Activated CD8-positive, alpha-beta memory T cell treated with anti-CD3 and anti-CD28 coated beads for 48 hours (primary cell): ENCODE measurements around the gene TPM3.
"Not testable (repeated sequence)": the region's sequence is repeated elsewhere in the genome, so short reads cannot be mapped to it uniquely, and the experiment has no call there.

Experiments used
- DNase-seq, 3 experiments: peaks; one replicate each; pipeline ENCODE4 v3.0.0-alpha.2; 2020; ENCODE audit warnings: low read depth in 2 of 3, low spot score in 2 of 3

TPM3 gene

DNA sequence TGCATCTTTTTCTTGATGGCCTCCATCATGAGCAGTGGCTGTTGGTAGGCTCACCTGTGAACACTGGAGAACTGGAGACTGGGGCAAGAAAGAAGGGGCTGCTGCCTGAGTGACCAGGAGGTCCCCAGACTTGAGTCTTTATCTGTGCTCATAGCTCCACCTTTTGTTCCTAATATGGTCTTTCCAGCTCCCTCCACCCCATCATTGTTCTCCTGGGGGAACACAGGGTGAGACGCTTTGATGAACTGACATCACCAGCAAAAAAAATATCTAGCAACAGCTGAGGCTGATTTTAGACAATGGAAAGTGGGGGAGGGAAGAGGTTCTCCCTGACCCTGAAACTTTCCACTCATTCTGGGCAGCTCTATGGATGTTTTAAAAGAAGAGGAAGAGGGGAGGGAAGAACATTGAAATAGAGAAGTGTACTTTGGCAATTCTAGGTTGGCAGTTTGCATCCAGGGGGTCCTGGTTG, at the start of gene TPM3:
TSS of gene TPM3 (minus strand) at position 111 of the 472 bp plus-strand sequence. CDS start at position 29, 82 bp downstream.
- DNase-seq: no peak

- no peak for DNase-seq
Measured at GRCh38 chr1:154240294-154240833, 48.5 kb upstream of the TPM3 start.

DNA sequence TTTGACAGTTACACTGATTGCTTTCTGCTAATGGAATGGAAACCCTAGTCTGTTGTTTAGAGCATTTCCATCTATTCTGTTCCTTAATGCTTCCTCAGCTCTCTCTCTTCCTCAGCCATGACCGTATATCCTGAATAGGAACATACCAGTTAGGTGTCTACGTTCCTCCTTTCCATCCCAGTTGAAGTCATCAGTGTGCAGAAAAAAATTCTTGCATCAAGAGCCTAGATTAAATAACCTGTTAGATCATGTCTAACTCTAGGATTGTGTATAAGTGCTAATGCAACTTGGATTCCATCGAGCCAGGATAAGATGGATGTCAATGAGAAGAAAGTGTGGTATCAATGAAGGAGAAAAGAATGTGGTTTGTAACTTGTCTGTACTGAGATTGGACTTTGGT, 47.6 kb upstream of the TPM3 start:
- DNase-seq: no peak

DNA sequence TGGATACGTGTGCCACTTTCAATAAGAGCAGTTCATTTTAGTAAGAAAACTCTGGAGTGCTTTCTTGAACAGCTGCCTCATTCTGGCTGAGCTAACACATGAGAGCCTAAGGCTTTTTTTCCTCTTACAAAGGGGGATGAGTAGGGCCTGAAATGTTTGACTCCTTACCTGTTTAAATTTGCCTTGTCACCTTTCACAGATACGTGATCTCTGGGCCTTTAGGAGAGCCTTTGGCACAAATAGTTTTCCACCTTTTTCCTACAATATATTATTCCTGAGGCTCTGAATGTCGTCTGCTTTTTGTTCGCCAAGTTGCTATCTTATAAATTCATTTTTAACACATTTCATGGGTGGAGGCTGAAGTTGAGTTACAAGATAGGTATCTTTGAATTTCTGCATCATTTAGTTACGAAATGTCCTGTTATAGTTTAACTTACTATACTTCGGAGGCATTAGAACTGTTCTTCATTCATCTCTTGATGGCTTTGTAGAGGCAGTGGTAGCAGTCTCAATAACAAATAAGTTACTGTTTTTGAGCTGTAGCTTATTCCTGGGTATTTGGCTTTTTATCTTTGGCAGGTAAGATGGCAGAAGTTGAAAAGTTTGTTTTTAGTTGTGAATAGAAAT, 46.1 kb upstream of the TPM3 start:
- no peak for DNase-seq

GRCh38 chr1:154237435-154237834, 45.5 kb upstream of the TPM3 start:
- DNase-seq: no peak

- DNase-seq: no peak
Measured at GRCh38 chr1:154236855-154237254, 45.0 kb upstream of the TPM3 start.

DNA sequence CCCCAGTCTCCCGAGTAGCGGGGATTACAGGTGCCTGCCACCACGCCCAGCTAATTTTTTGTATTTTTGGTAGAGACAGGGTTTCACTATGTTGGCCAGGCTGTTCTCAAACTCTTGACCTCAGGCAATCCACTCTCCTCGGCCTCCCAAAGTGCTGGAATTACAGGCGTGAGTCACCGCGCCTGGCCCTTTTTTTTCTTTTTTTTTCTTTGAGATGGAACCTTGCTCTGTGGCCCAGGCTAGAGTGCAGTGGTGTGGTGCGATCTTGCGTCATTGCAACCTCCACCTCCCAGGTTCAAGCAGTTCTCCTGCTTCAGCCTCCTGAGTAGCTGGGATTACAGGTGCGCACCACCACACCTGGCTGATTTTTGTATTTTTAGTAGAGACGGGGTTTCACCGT, 41.2 kb upstream of the TPM3 start:
- not testable (repeated sequence) for DNase-seq

DNA sequence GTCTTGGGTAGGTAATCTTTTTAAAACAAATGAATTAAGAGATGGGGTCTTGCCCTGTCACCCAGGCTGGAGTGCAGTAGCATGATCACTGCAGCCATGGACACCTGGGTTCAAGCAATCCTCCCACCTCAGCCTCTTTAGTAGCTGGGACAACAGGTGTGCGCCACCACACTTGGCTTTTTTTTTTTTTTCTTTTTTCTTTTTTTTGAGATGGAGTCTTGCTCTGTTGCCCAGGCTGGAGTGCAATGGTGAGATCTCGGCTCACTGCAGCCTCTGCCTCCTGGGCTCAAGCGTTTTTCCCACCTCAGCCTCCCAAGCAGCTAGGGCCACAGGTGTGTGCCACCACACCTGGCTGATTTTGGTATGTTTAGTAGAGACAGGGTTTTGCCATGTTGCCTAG, 39.2 kb upstream of the TPM3 start:
- not testable (repeated sequence) for DNase-seq

GRCh38 chr1:154225370-154225769, 33.5 kb upstream of the TPM3 start:
- no peak for DNase-seq

- no peak for DNase-seq
Measured at GRCh38 chr1:154223621-154224020, 31.7 kb upstream of the TPM3 start.

- DNase-seq: no peak
Measured at GRCh38 chr1:154222918-154223317, 31.0 kb upstream of the TPM3 start.

GRCh38 chr1:154222518-154222917, 30.6 kb upstream of the TPM3 start:
- no peak for DNase-seq

DNA sequence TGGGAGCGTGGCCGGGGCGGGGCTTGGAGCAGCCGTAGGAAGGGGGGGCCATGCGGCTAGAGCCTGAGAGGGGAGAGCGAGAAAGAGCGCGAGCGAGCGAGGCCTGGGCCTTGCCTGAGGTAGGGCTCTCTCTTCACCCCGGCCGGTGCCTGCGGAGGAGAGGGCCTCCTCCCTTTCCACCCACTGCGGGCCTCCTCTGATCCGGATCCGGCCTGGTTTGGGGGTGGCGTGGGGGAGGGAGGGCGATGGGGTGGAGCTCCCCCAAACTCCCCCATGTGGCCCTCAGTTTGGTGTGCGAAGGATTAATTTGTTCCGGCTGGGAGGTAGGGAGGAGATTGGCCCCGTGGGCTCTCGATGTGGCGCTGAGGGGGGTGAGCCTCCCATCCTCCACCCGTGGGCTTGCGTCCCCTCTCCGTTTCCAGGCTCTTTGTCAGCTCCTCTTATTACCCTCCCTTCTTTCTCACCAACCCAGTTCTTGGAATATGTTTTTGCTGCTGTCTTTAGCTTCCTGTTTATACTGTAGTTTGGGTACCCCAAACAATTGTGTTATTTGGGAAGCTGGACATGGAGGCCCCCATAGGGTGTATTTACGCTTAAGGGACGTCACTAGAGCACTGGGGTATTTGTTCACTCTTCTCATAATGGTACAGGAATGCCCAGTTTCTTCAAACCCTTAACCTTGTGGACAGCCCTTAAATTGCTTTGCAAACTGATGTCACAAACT, 29.5 kb upstream of the TPM3 start:
- DNase-seq: peak; percentile 38 to 50 (median 42)

- DNase-seq: no peak
Measured at GRCh38 chr1:154220970-154221277, 29.0 kb upstream of the TPM3 start.

DNA sequence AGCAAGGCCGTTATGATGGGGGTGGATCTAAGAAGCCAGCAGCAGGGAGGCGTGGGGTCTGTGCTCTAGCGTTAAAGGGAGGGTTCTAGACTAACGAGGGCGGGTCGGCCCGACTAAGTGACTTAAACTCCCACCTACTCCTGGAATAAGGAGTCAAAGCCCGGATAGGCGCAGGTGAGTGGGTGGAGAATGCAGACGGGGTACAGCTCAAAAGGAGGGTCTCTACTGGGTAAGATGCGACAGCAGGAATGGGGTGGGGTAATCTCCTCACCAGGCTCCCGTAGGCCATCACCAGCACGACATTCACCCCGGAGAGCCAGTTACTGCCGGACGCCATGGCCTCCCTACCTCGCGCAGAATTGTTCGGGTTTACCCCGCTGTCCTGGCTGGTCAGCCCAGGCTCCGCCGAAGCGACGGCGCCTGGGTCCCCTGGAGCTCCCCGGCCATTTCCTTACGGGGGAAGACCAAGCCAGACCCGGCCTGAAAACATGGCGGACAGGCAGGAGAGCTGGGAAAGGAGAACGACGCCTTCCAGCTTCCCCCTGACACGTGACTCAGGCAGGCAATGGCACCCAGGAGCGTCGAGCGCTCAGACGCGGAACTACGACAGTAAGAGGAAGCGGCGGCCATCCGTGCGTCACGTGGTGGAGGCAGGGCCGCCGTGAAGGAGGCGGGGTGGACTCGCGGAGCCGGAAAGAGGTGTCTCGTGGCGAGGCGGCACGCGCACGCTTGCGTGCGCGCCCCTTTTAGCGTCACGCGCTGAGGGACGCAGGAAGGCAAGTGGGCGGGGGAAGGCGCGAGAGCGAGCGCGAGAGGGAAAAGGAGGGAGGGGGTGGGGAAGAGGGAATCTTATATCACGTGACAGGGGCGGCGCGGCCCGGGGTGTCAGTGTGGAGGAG, 28.4 kb upstream of the TPM3 start, which contains the start of gene UBAP2L:
TSS of gene UBAP2L (plus strand) at position 885 of the 899 bp plus-strand sequence. CDS start 4,169 bp downstream, outside the sequence.
- DNase-seq: peak; percentile 91 to 99 (median 92)

DNA sequence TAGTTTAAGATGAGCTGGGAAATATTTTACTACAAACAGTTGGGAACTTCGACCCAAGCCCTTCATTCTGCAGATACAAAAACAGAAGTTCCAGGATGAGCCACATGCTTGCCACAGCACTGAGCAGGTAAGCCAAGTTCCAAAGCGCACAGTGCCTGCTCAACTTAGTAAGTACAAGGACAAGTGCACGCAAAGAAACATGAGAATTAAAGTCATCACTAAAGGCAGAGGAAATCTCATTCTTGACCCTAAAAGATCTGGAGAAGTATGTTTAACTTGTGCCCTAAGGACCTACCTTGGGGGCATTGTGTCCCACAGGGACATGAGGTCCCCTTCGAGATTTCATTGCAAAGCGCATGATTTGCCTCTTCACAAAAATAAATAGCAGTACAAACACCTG, 27.6 kb upstream of the TPM3 start:
- DNase-seq: no peak

- no peak for DNase-seq
Measured at GRCh38 chr1:154218545-154218944, 26.6 kb upstream of the TPM3 start.

DNA sequence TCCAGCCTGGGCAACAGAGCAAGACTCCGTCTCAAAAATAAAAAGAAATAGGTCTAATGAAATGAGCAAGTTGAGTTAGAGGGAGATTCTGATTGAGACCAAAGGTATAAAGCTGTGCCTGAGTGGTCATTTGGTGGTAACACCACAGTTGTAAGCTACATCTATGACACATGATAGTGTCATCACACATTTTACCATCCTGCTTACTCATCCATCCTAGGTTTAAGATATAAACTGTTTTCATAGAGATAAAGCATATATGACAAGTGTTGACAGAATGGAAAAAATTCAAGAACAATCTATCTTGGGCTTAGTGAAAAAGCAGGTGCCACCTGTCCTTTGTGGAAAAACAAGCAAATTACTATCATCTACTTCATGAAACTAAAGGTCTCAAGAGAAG, 21.4 kb upstream of the TPM3 start:
- no peak for DNase-seq

GRCh38 chr1:154212083-154212482, 20.2 kb upstream of the TPM3 start:
- no peak for DNase-seq

DNA sequence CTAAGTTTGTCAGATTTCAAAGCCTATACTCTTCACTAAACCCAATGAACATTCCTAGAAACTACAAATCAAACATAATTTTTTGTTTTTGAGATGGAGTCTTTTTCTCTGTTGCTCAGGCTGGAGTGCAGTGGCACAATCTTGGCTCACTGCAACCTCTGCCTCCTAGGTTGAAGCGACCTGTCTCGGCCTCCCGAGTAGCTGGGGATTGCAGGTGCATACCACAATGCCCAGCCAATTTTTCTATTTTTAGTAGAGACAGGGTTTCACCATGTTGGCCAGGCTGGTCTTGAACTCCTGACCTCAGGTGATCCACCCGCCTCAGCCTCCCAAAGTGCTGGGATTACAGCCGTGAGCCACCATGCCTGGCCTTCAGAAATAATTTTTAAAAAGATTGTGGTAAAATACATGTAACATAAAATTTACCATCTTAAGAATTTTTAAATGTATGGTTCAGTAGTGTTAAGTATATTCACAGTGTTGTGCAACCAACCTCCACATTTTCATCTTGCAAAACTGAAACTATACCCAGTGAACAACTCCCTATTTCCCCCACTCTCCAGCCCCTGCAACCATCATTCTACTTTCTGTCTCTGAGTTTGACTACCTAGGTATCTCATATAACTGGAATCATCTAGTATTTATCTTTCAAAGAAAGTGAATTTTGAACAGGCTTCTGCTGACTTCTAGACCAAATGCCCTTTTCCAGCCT, 16.9 kb upstream of the TPM3 start:
- DNase-seq: no peak

- DNase-seq: no peak
Measured at GRCh38 chr1:154207262-154207661, 15.4 kb upstream of the TPM3 start.
